Measurements from ENCODE around the gene P4HA3. TPM values are rescaled to one million over a fixed set of nuclear protein-coding genes. Genes with fewer than 3 reads are reported as not detected.

Gene P4HA3
- total and polyA plus RNA-seq, 4 donors: 1.2 to 6.9 (median 4.3) TPM

DNA sequence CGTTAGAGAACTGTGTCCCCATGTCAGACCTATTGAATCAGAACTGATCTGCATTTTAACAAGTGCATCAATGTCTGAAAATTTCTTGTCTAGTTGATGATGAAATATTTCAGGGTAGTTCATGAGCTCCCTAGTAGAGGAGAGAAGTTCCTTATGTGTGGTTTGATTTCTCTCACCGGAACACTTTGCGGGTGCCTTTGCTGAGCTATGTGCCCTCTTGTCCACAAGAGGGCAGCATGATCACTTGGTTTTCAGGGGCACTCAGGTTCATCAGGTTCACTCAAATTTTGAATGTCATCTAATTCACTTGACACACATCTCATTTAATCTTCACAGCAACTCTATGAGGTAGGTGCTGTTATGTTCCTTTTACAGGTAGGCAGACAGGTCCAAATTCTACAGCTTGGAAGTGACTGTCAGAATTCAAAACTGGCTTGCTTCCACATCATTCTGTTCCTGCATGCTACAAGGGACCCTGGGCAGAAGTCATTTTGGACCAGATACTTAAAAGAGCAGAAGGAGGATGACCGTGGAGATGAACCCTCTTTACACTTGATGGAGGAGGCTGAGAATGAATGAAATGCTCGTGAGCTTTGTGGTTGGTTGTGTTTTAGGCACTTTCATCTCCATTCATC, 55.6 kb downstream of the P4HA3 start:
- H3K4me3 ChIP-seq (ENCODE audit: low read depth, low read length): no peak overlapping the region
- H3K9me3 ChIP-seq (ENCODE audit: control insufficient read depth, insufficient read depth, low read length): no peaks in the 10 kb centered on the region
- H3K4me1 ChIP-seq (ENCODE audit: control insufficient read depth, insufficient read depth, low read length): peaks cover 4% of the 10 kb centered on the region
- H3K27ac ChIP-seq (ENCODE audit: low read depth, low read length): no peak overlapping the region
- DNase-seq (ENCODE audit: low read depth in 4 of 6, low spot score in 6 of 6): peak; percentile 42 to 91 (median 60)
- H3K27me3 ChIP-seq (ENCODE audit: control insufficient read depth, insufficient read depth, low read length): no peaks in the 10 kb centered on the region
- peaks cover 37% of the 10 kb centered on the region for H3K36me3 ChIP-seq (ENCODE audit: control insufficient read depth, insufficient read depth, low read length)
- 33% methylated on average over 3 of the region's 5 CpGs for WGBS (ENCODE audit: insufficient coverage)

GRCh38 chr11:74253361-74253760, 58.1 kb downstream of the P4HA3 start:
- Histone ChIP-seq H3K4me1 (ENCODE audit: control insufficient read depth, insufficient read depth, low read length) (peaks cover 4% of the 10 kb centered on the region), H3K9me3 (ENCODE audit: control insufficient read depth, insufficient read depth, low read length) (no peaks in the 10 kb centered on the region), H3K27me3 (ENCODE audit: control insufficient read depth, insufficient read depth, low read length) (no peaks in the 10 kb centered on the region), H3K36me3 (ENCODE audit: control insufficient read depth, insufficient read depth, low read length) (peaks cover 40% of the 10 kb centered on the region), H3K4me3 (ENCODE audit: low read depth, low read length) (no peak overlapping the region), H3K27ac (ENCODE audit: low read depth, low read length) (no peak overlapping the region)
- no peak for DNase-seq (ENCODE audit: low read depth in 4 of 6, low spot score in 6 of 6)
- 97% methylated on average over 8 of the region's 8 CpGs for WGBS (ENCODE audit: insufficient coverage)

DNA sequence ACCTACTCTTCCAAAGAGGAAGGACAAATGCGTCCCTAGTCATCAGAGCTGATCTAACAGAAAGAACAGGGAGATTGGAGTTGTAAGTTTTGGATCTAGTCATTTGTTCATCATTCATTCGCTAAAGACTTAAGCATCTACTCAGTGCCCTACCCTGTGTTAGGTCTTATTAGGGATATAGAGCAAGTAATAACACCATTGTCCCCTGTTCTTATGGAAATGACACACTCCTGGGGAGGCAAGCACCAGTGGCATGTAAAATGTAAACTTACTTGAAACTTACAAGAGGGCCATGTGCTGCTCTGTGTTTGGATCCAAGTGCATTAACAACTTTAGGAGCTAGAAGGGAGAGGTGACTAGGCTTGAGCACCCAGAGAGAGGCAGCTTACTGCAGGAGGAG, 61.9 kb downstream of the P4HA3 start:
- H3K9me3 ChIP-seq (ENCODE audit: control insufficient read depth, insufficient read depth, low read length): no peaks in the 10 kb centered on the region
- no peak overlapping the region for H3K4me3 ChIP-seq (ENCODE audit: low read depth, low read length)
- no peak for DNase-seq (ENCODE audit: low read depth in 4 of 6, low spot score in 6 of 6)
- no peaks in the 10 kb centered on the region for H3K27me3 ChIP-seq (ENCODE audit: control insufficient read depth, insufficient read depth, low read length)
- peaks cover 38% of the 10 kb centered on the region for H3K36me3 ChIP-seq (ENCODE audit: control insufficient read depth, insufficient read depth, low read length)
- no peaks in the 10 kb centered on the region for H3K4me1 ChIP-seq (ENCODE audit: control insufficient read depth, insufficient read depth, low read length)
- H3K27ac ChIP-seq (ENCODE audit: low read depth, low read length): no peak overlapping the region
- no CpG with 5 or more reads among the region's 2 CpGs for WGBS (ENCODE audit: insufficient coverage)

- DNase-seq (ENCODE audit: low read depth in 4 of 6, low spot score in 6 of 6): no peak
- Histone ChIP-seq H3K4me1 (ENCODE audit: control insufficient read depth, insufficient read depth, low read length) (no peaks in the 10 kb centered on the region), H3K27ac (ENCODE audit: low read depth, low read length) (no peak overlapping the region), H3K36me3 (ENCODE audit: control insufficient read depth, insufficient read depth, low read length) (peaks cover 27% of the 10 kb centered on the region), H3K4me3 (ENCODE audit: low read depth, low read length) (no peak overlapping the region), H3K9me3 (ENCODE audit: control insufficient read depth, insufficient read depth, low read length) (no peaks in the 10 kb centered on the region), H3K27me3 (ENCODE audit: control insufficient read depth, insufficient read depth, low read length) (no peaks in the 10 kb centered on the region)
- no CpG with 5 or more reads among the region's 1 CpG for WGBS (ENCODE audit: insufficient coverage)
Measured at GRCh38 chr11:74248469-74248868, 63.0 kb downstream of the P4HA3 start.

- no peak for DNase-seq (ENCODE audit: low read depth in 4 of 6, low spot score in 6 of 6)
- Histone ChIP-seq H3K27me3 (ENCODE audit: control insufficient read depth, insufficient read depth, low read length) (no peaks in the 10 kb centered on the region), H3K9me3 (ENCODE audit: control insufficient read depth, insufficient read depth, low read length) (no peaks in the 10 kb centered on the region), H3K36me3 (ENCODE audit: control insufficient read depth, insufficient read depth, low read length) (peaks cover 18% of the 10 kb centered on the region), H3K4me1 (ENCODE audit: control insufficient read depth, insufficient read depth, low read length) (no peaks in the 10 kb centered on the region), H3K27ac (ENCODE audit: low read depth, low read length) (no peak overlapping the region), H3K4me3 (ENCODE audit: low read depth, low read length) (no peak overlapping the region)
- no CpG with 5 or more reads among the region's 1 CpG for WGBS (ENCODE audit: insufficient coverage)
Measured at GRCh38 chr11:74238243-74238642, 73.2 kb downstream of the P4HA3 start.

DNA sequence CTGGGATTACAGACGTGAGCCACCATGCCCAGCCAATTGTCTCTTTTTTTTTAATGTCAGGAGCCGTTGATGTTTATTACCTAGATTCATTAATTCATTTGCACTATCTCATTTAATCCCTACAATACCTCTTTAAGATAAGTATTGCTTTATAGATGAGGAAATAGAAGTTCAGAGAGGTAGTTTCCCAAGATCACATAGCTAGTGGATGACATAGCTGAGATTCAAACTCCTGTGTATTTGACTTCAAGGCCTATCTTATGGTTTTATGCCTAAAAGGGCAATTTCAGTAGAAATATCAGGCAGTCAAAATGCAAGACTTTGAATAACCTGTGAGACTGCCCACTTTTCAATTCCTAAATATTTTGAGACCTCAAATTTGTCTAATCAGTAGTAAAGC, 73.9 kb downstream of the P4HA3 start:
- Histone ChIP-seq H3K27me3 (ENCODE audit: control insufficient read depth, insufficient read depth, low read length) (no peaks in the 10 kb centered on the region), H3K27ac (ENCODE audit: low read depth, low read length) (no peak overlapping the region), H3K9me3 (ENCODE audit: control insufficient read depth, insufficient read depth, low read length) (no peaks in the 10 kb centered on the region), H3K4me1 (ENCODE audit: control insufficient read depth, insufficient read depth, low read length) (no peaks in the 10 kb centered on the region), H3K4me3 (ENCODE audit: low read depth, low read length) (no peak overlapping the region), H3K36me3 (ENCODE audit: control insufficient read depth, insufficient read depth, low read length) (peaks cover 20% of the 10 kb centered on the region)
- no CpG with 5 or more reads among the region's 2 CpGs for WGBS (ENCODE audit: insufficient coverage)
- DNase-seq (ENCODE audit: low read depth in 4 of 6, low spot score in 6 of 6): no peak

DNA sequence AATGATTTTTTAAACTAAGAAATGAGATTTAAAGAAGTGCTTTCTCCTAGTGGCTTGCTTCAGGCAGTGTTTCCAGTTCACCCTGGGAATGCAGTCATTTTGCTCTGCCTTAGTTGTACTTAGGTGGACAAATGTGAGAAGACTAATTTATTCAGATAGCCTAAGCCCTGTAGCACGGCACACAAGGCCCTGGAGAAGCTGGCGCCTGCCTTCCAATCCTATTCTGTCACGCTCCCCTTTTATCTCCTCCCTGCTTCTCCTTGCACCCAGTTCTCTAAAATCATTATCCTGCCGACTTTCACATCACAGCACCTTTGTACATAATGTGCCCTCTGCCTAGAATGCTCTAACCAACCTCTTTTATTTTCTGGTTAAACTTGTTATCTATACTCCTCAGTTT, 76.3 kb downstream of the P4HA3 start:
- Histone ChIP-seq H3K36me3 (ENCODE audit: control insufficient read depth, insufficient read depth, low read length) (peaks cover 18% of the 10 kb centered on the region), H3K4me1 (ENCODE audit: control insufficient read depth, insufficient read depth, low read length) (no peaks in the 10 kb centered on the region), H3K27ac (ENCODE audit: low read depth, low read length) (no peak overlapping the region), H3K27me3 (ENCODE audit: control insufficient read depth, insufficient read depth, low read length) (no peaks in the 10 kb centered on the region), H3K9me3 (ENCODE audit: control insufficient read depth, insufficient read depth, low read length) (no peaks in the 10 kb centered on the region), H3K4me3 (ENCODE audit: low read depth, low read length) (no peak overlapping the region)
- DNase-seq (ENCODE audit: low read depth in 4 of 6, low spot score in 6 of 6): no peak
- WGBS (ENCODE audit: insufficient coverage): 77% methylated on average over 4 of the region's 4 CpGs

- Histone ChIP-seq H3K27me3 (ENCODE audit: control insufficient read depth, insufficient read depth, low read length) (no peaks in the 10 kb centered on the region), H3K9me3 (ENCODE audit: control insufficient read depth, insufficient read depth, low read length) (no peaks in the 10 kb centered on the region), H3K27ac (ENCODE audit: low read depth, low read length) (no peak overlapping the region), H3K4me3 (ENCODE audit: low read depth, low read length) (no peak overlapping the region), H3K4me1 (ENCODE audit: control insufficient read depth, insufficient read depth, low read length) (no peaks in the 10 kb centered on the region), H3K36me3 (ENCODE audit: control insufficient read depth, insufficient read depth, low read length) (peaks cover 7% of the 10 kb centered on the region)
- no peak for DNase-seq (ENCODE audit: low read depth in 4 of 6, low spot score in 6 of 6)
- 100% methylated on average over 3 of the region's 3 CpGs for WGBS (ENCODE audit: insufficient coverage)
Measured at GRCh38 chr11:74233683-74234082, 77.8 kb downstream of the P4HA3 start.

GRCh38 chr11:74232311-74232950, 79.0 kb downstream of the P4HA3 start:
- 100% methylated on average over 3 of the region's 6 CpGs for WGBS (ENCODE audit: insufficient coverage)
- Histone ChIP-seq H3K36me3 (ENCODE audit: control insufficient read depth, insufficient read depth, low read length) (peaks cover 7% of the 10 kb centered on the region), H3K27me3 (ENCODE audit: control insufficient read depth, insufficient read depth, low read length) (no peaks in the 10 kb centered on the region), H3K4me3 (ENCODE audit: low read depth, low read length) (no peak overlapping the region), H3K4me1 (ENCODE audit: control insufficient read depth, insufficient read depth, low read length) (no peaks in the 10 kb centered on the region), H3K9me3 (ENCODE audit: control insufficient read depth, insufficient read depth, low read length) (no peaks in the 10 kb centered on the region), H3K27ac (ENCODE audit: low read depth, low read length) (no peak overlapping the region)
- DNase-seq (ENCODE audit: low read depth in 4 of 6, low spot score in 6 of 6): no peak

- no peak for DNase-seq (ENCODE audit: low read depth in 4 of 6, low spot score in 6 of 6)
- 82% methylated on average over 1 of the region's 2 CpGs for WGBS (ENCODE audit: insufficient coverage)
- Histone ChIP-seq H3K4me1 (ENCODE audit: control insufficient read depth, insufficient read depth, low read length) (no peaks in the 10 kb centered on the region), H3K4me3 (ENCODE audit: low read depth, low read length) (no peak overlapping the region), H3K36me3 (ENCODE audit: control insufficient read depth, insufficient read depth, low read length) (peaks cover 3% of the 10 kb centered on the region), H3K27ac (ENCODE audit: low read depth, low read length) (no peak overlapping the region), H3K9me3 (ENCODE audit: control insufficient read depth, insufficient read depth, low read length) (no peaks in the 10 kb centered on the region), H3K27me3 (ENCODE audit: control insufficient read depth, insufficient read depth, low read length) (no peaks in the 10 kb centered on the region)
Measured at GRCh38 chr11:74226907-74227306, 84.5 kb downstream of the P4HA3 start.
